ENCODE data around the gene DIDO1.

DNA sequence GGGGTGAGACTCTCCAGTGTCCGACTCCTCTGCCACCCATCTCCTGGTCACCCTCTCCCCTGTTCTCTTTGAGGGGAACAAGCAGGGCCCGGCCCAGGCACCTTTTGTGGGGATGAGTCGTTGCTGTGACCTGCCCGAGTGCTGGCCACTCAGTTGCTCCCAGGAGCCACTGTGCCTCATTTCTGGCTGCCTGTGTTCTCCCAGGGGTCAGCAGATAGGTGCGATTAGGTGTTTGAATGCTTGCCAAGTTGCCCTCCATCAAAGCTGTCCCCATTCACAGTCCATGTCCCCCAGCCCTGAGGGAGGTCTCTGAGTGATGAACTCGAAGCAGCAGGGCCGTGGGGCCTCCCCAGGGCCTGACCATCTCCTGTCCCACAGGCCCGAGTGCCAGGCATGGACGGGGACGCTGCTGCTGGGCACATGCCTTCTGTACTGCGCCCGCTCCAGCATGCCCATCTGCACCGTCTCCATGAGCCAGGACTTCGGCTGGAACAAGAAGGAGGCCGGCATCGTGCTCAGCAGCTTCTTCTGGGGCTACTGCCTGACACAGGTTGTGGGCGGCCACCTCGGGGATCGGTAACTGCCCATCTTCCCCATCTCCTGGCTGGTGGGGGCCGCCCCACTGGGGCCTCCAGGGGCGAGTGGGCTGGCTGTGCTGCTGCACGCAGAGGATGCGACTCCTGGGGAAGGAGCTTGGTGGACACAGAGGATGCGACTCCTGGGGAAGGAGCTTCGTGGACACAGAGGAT lies 30.3 kb upstream of the DIDO1 start:
- no peak for TF ChIP-seq CTCF (IDR thresholded peaks at IDR 0.05)
- TF ChIP-seq EZH2 (IDR thresholded peaks at IDR 0.05; ENCODE audit: borderline replicate concordance, insufficient read depth, low read depth, low read length, poor library complexity, severe bottlenecking) = no peak

Measured in B cell (primary cell).